Tibial artery (tissue), 4 donors: Measurements from ENCODE around the gene AGAP1.

Experiments used
- DNase-seq, 2 donors: peaks; one replicate each; pipeline ENCODE4 v3.0.0-alpha.2; 2019
- H3K27ac ChIP-seq, 2 donors: fragments of 200-600 bp; sonication (generic) in 1 of 2; 1 replicate in 1 of 2; 2 replicates in 1 of 2; pipeline ENCODE4 v1.5.1; 2018 to 2019; ENCODE audit warnings: mild to moderate bottlenecking in 1 of 2
- H3K27me3 ChIP-seq, 2 donors: fragments of 200-600 bp; sonication (generic) in 1 of 2; one replicate each; pipeline versions ENCODE4 v1.5.1 to v1.6.0; 2016 to 2019
- H3K36me3 ChIP-seq, 3 donors: fragments of 200-600 bp; sonication (generic) in 2 of 3; one replicate each; pipeline ENCODE4 v1.5.1; 2016 to 2019; ENCODE audit warnings: mild to moderate bottlenecking in 2 of 3
- H3K4me1 ChIP-seq, 4 donors: fragments of 200-600 bp; sonication (generic) in 2 of 4; 1 replicate in 3 of 4; 2 replicates in 1 of 4; pipeline ENCODE4 v1.5.1; 2016 to 2019
- H3K4me3 ChIP-seq, 2 donors: fragments of 200-600 bp; sonication (generic) in 1 of 2; 1 replicate in 1 of 2; 2 replicates in 1 of 2; pipeline ENCODE4 v1.5.1; 2018 to 2019; ENCODE audit warnings: mild to moderate bottlenecking in 2 of 2
- H3K9me3 ChIP-seq, 3 donors: fragments of 200-600 bp; sonication (generic) in 1 of 3; one replicate each; pipeline ENCODE4 v1.5.1; 2016 to 2019
- CTCF ChIP-seq, 2 experiments: fragments of 200-600 bp in 1 of 2; fragments of 450-650 bp in 1 of 2; IDR thresholded peaks; one replicate each; pipeline ENCODE4 v1.5.1; 2017 to 2019; ENCODE audit warnings: antibody characterized with exemption in 2 of 2, mild to moderate bottlenecking in 1 of 2, moderate library complexity in 1 of 2
- intact Hi-C: fragments of 100-400 bp; cut with DNase I; formaldehyde crosslinking; loops from one replicate; pipeline ENCODE4 v1.15.0; 2023; ENCODE audit warnings: low total_unique reads

The AGAP1 gene

GRCh38 chr2:235533616-235534385 lies 40.0 kb downstream of the AGAP1 start:
- no peaks in the 10 kb centered on the region for H3K4me1 ChIP-seq
- no peaks in the 10 kb centered on the region for H3K27me3 ChIP-seq
- DNase-seq = no peak
- intact Hi-C loops = no loop called here
- peaks cover 0 to 4% (median 0%) of the 10 kb centered on the region in 3 donors for H3K36me3 ChIP-seq
- H3K27ac ChIP-seq = no peak overlapping the region
- H3K9me3 ChIP-seq = peaks cover 0 to 6% (median 0%) of the 10 kb centered on the region in 3 donors
- no peak for TF ChIP-seq CTCF (IDR thresholded peaks at IDR 0.05)
- no peak overlapping the region for H3K4me3 ChIP-seq

- intact Hi-C loops = no loop called here
- no peak for DNase-seq
- TF ChIP-seq CTCF (IDR thresholded peaks at IDR 0.05) = no peak
- H3K4me1 ChIP-seq = no peaks in the 10 kb centered on the region
- H3K27me3 ChIP-seq = no peaks in the 10 kb centered on the region
- H3K4me3 ChIP-seq = no peak overlapping the region
- H3K27ac ChIP-seq = no peak overlapping the region
- peaks cover 0 to 6% (median 0%) of the 10 kb centered on the region in 3 donors for H3K9me3 ChIP-seq
- peaks cover 0 to 4% (median 0%) of the 10 kb centered on the region in 3 donors for H3K36me3 ChIP-seq
These were observed 41.0 kb downstream of the AGAP1 start for GRCh38 chr2:235534678-235535422.

- DNase-seq = no peak
- Histone ChIP-seq H3K27me3 (no peaks in the 10 kb centered on the region), H3K36me3 (no peaks in the 10 kb centered on the region), H3K9me3 (no peaks in the 10 kb centered on the region), H3K27ac (no peak overlapping the region), H3K4me1 (no peaks in the 10 kb centered on the region), H3K4me3 (no peak overlapping the region)
- no peak for TF ChIP-seq CTCF (IDR thresholded peaks at IDR 0.05)
- intact Hi-C loops = no loop called here
These were observed 41.7 kb downstream of the AGAP1 start for GRCh38 chr2:235535423-235536130.

GRCh38 chr2:235536711-235537110 lies 42.9 kb downstream of the AGAP1 start:
- Histone ChIP-seq H3K36me3 (no peaks in the 10 kb centered on the region), H3K9me3 (no peaks in the 10 kb centered on the region), H3K4me1 (no peaks in the 10 kb centered on the region), H3K4me3 (no peak overlapping the region), H3K27me3 (no peaks in the 10 kb centered on the region), H3K27ac (no peak overlapping the region)
- DNase-seq = no peak
- intact Hi-C loops = no loop called here
- no peak for TF ChIP-seq CTCF (IDR thresholded peaks at IDR 0.05)

GRCh38 chr2:235537186-235537585 lies 43.3 kb downstream of the AGAP1 start:
- no peaks in the 10 kb centered on the region for H3K27me3 ChIP-seq
- no peak for TF ChIP-seq CTCF (IDR thresholded peaks at IDR 0.05)

More at GRCh38 chr2:235537186-235537585, 43.3 kb downstream of the AGAP1 start:
- no peaks in the 10 kb centered on the region for H3K9me3 ChIP-seq
- intact Hi-C loops = no loop called here
- no peak for DNase-seq
- no peak overlapping the region for H3K27ac ChIP-seq
- H3K36me3 ChIP-seq = no peaks in the 10 kb centered on the region
- H3K4me1 ChIP-seq = no peaks in the 10 kb centered on the region
- H3K4me3 ChIP-seq = no peak overlapping the region
